AG04450 (cell line): ENCODE measurements around the gene NFASC. TPM values are rescaled to one million over a fixed set of nuclear protein-coding genes. Genes with fewer than 3 reads are reported as not detected.

Source experiments
- CTCF ChIA-PET: fragments of 300-600, 350-600 bp; formaldehyde crosslinking; extraction: SDS; loops from one replicate; lab custom pipeline; 2022; ENCODE audit warnings: antibody characterized with exemption, inconsistent platforms; lab: Charles Lee
- POLR2A ChIA-PET: fragments of 350-600 bp; formaldehyde crosslinking; extraction: SDS; loops from one replicate; lab custom pipeline; 2021; ENCODE audit warnings: antibody characterized with exemption, inconsistent platforms; lab: Yijun Ruan, JAX
- DNase-seq: peaks from one replicate; pipeline ENCODE4 v3.0.0-alpha.2; 2011; ENCODE audit warnings: low read depth, low spot score
- H3K27ac ChIP-seq: one replicate; pipeline ENCODE4 v1.5.1; 2012; ENCODE audit warnings: low read depth, low read length, control low read depth
- H3K27me3 ChIP-seq: one replicate; pipeline ENCODE4 v1.6.0; 2012; ENCODE audit warnings: low read length; ENCODE audit not compliant: control insufficient read depth, insufficient read depth
- H3K4me3 ChIP-seq: 2 replicates; pipeline ENCODE4 v1.5.1; 2011; ENCODE audit warnings: mild to moderate bottlenecking, low read depth, low read length, control low read depth
- H3K9me3 ChIP-seq: 2 replicates; pipeline ENCODE4 v1.5.1; 2012; ENCODE audit warnings: low read length; ENCODE audit not compliant: control insufficient read depth, insufficient read depth
- CTCF ChIP-seq: IDR thresholded peaks from 2 replicates; pipeline ENCODE4 v1.5.1; 2011; ENCODE audit warnings: low read depth, low read length, control low read depth, inconsistent platforms
- polyA plus RNA-seq: library from polyadenylated mRNA; depleted of rRNA; stranded (reverse); fragments of >200 nt; gene quantifications from 2 replicates; pipeline ENCODE4 v1.2.3, GENCODE V29; 2011

NFASC gene
- polyA plus RNA-seq, 1 experiment = 1.8 TPM

DNA sequence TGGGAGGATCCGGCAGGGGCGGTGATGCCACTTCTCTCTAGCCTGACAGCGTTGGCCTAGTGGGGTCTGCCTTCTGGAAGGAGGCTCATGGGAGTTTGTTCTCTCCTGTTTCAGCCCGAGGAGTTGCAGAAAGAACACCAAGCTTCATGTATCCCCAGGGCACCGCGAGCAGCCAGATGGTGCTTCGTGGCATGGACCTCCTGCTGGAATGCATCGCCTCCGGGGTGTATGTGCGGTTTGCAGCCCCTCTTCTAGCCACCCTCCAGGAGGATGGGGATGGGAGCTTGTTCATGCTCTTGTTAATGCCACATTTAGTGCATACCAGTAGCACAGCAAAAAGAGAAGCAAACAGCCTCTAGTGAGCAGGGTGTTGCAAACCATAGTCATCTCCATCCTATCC lies 97.5 kb downstream of the NFASC start:
- H3K9me3 ChIP-seq = no peaks in the 10 kb centered on the region
- H3K27me3 ChIP-seq = peaks cover 11% of the 10 kb centered on the region
- no peak overlapping the region for H3K27ac ChIP-seq
- DNase-seq = no peak
- CTCF ChIA-PET = interaction anchor here (1.0 to 1.1 kb wide), 2 partner anchors 21 to 288 kb away, joined by 3 read pairs; no protein-coding TSS in a partner anchor
- POLR2A ChIA-PET = no interaction called here
- TF ChIP-seq CTCF = no peak
- H3K4me3 ChIP-seq = no peak overlapping the region

- DNase-seq = no peak
- Histone ChIP-seq H3K9me3 (no peaks in the 10 kb centered on the region), H3K27ac (no peak overlapping the region), H3K4me3 (no peak overlapping the region), H3K27me3 (peaks cover 11% of the 10 kb centered on the region)
- CTCF ChIA-PET = no interaction called here
- POLR2A ChIA-PET = no interaction called here
- TF ChIP-seq CTCF = no peak
These were observed 98.3 kb downstream of the NFASC start for GRCh38 chr1:204968951-204969350.

- POLR2A ChIA-PET = no interaction called here
- DNase-seq = no peak
- Histone ChIP-seq H3K27me3 (peaks cover 7% of the 10 kb centered on the region), H3K4me3 (no peak overlapping the region), H3K9me3 (no peaks in the 10 kb centered on the region), H3K27ac (no peak overlapping the region)
- CTCF ChIA-PET = interaction anchor here (3.6 kb wide), 1 partner anchor 90 kb away, joined by 28 read pairs; no protein-coding TSS in a partner anchor
- no peak for TF ChIP-seq CTCF
These were observed 100.3 kb downstream of the NFASC start for GRCh38 chr1:204970937-204971336.

DNA sequence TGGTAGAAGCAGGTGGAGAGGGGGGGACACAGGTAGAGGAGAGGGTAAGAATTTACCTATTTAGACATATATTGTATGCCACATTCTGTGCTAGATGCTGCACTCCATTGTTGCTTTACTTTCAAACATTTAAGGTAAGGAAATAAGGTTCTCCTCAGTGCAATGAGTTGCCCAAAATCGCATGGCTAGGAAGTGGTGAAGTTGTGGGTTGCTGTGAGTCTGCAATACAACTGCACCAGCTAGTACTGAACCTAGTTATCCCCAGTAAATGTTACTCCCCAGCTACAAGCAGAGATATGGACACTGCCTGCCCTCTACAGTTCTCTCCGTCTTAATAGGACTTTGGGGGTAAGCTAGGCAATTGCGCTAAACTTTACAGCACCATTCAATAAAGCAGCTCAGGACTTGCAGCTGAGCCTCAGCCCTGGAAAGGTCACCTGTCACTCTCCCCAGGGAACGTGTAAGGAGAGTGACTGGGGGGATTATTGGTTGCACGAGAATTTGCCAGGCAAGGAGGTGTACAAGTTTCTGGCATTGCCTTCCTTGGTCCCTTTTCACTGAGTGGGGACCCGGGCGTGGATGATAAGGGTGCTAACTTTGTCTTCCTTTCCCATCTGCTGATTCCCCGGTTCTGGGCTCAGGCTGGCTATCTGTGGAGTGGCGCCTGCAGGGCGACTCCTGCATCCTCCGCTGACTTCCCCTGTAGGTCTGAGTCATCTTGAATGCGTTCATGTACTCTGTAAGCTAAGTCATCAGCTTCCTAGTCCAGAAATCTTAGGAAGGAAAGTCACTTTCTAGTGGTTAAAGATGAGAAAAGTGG lies 101.1 kb downstream of the NFASC start:
- no peak for TF ChIP-seq CTCF
- DNase-seq = no peak
- Histone ChIP-seq H3K27me3 (peaks cover 8% of the 10 kb centered on the region), H3K27ac (no peak overlapping the region), H3K9me3 (no peaks in the 10 kb centered on the region), H3K4me3 (no peak overlapping the region)
- ChIA-PET POLR2A (no interaction called here), CTCF (interaction anchor here (0.6 to 3.6 kb wide), 5 partner anchors 18 to 401 kb away, joined by 3 to 28 read pairs (median 5); no protein-coding TSS in a partner anchor)

GRCh38 chr1:204972426-204972825 lies 101.8 kb downstream of the NFASC start:
- Histone ChIP-seq H3K27ac (no peak overlapping the region), H3K27me3 (peaks cover 8% of the 10 kb centered on the region), H3K9me3 (no peaks in the 10 kb centered on the region), H3K4me3 (no peak overlapping the region)
- TF ChIP-seq CTCF = no peak
- DNase-seq = no peak
- ChIA-PET CTCF (interaction anchor here (0.6 to 3.6 kb wide), 5 partner anchors 17 to 401 kb away, joined by 3 to 28 read pairs (median 5); no protein-coding TSS in a partner anchor), POLR2A (no interaction called here)
